ENCODE measurements around the gene KANSL3.
"Not testable (repeated sequence)": the region's sequence is repeated elsewhere in the genome, so short reads cannot be mapped to it uniquely, and the experiment has no call there.

Gene KANSL3

GRCh38 chr2:96665717-96666116 lies 27.6 kb upstream of the KANSL3 start:
- DNase-seq (ENCODE audit: low spot score in 2 of 2); H3K36me3 Mint-ChIP-seq (ENCODE audit: insufficient read depth); H3K27ac Mint-ChIP-seq (ENCODE audit: low read depth); H3K4me1 Mint-ChIP-seq; H3K9me3 Mint-ChIP-seq; H3K4me3 Mint-ChIP-seq; ATAC-seq (replicated peaks; ENCODE audit: extremely low read depth, poor library complexity, severe bottlenecking): not testable (repeated sequence)
- H3K27me3 Mint-ChIP-seq = peaks cover 19% of the 10 kb centered on the region

DNA sequence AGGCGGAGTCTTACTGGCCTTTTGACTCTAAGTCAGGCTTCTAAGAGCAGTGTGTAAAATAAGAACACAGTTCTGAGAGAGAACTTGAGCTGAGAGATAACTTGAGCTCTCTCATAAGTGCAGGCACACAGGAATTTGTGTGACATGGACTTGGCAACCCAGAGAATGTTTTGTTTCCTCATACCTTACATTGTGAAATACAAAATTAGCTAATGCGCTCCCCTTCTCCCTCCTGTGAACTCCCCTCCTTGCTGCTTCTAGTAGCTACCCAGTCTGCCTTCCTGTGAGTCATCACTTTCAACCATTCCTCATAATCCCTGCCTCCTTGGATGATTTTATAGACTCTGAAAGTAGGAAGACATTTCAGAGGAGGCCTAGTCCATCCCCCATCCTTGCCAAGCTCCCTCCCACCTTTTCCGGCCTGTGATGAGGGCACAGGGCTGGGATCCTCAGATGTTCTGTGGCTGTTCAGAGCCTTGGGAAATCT lies 27.0 kb upstream of the KANSL3 start:
- Mint-ChIP-seq H3K9me3 (no peaks in the 10 kb centered on the region), H3K27ac (ENCODE audit: low read depth) (no peak overlapping the region), H3K4me1 (no peaks in the 10 kb centered on the region), H3K4me3 (no peak overlapping the region), H3K36me3 (ENCODE audit: insufficient read depth) (no peaks in the 10 kb centered on the region), H3K27me3 (peaks cover 19% of the 10 kb centered on the region)
- ATAC-seq (replicated peaks; ENCODE audit: extremely low read depth, poor library complexity, severe bottlenecking) = no peak
- DNase-seq (ENCODE audit: low spot score in 2 of 2) = no peak

- Mint-ChIP-seq H3K4me3 (no peak overlapping the region), H3K9me3 (no peaks in the 10 kb centered on the region), H3K4me1 (no peaks in the 10 kb centered on the region), H3K27me3 (peaks cover 19% of the 10 kb centered on the region), H3K27ac (ENCODE audit: low read depth) (no peak overlapping the region), H3K36me3 (ENCODE audit: insufficient read depth) (no peaks in the 10 kb centered on the region)
- ATAC-seq (replicated peaks; ENCODE audit: extremely low read depth, poor library complexity, severe bottlenecking) = no peak
- no peak for DNase-seq (ENCODE audit: low spot score in 2 of 2)
These were observed 26.3 kb upstream of the KANSL3 start for GRCh38 chr2:96664366-96664925.

GRCh38 chr2:96663829-96664228 lies 25.7 kb upstream of the KANSL3 start:
- Mint-ChIP-seq H3K36me3 (ENCODE audit: insufficient read depth) (no peaks in the 10 kb centered on the region), H3K27me3 (peaks cover 19% of the 10 kb centered on the region), H3K9me3 (no peaks in the 10 kb centered on the region), H3K4me1 (no peaks in the 10 kb centered on the region), H3K4me3 (no peak overlapping the region), H3K27ac (ENCODE audit: low read depth) (no peak overlapping the region)
- no peak for ATAC-seq (replicated peaks; ENCODE audit: extremely low read depth, poor library complexity, severe bottlenecking)
- DNase-seq (ENCODE audit: low spot score in 2 of 2) = no peak

GRCh38 chr2:96663177-96663576 lies 25.1 kb upstream of the KANSL3 start:
- Mint-ChIP-seq H3K4me1 (no peaks in the 10 kb centered on the region), H3K9me3 (no peaks in the 10 kb centered on the region), H3K27ac (ENCODE audit: low read depth) (no peak overlapping the region), H3K4me3 (no peak overlapping the region), H3K27me3 (peaks cover 19% of the 10 kb centered on the region), H3K36me3 (ENCODE audit: insufficient read depth) (no peaks in the 10 kb centered on the region)
- DNase-seq (ENCODE audit: low spot score in 2 of 2) (no peak), ATAC-seq (replicated peaks; ENCODE audit: extremely low read depth, poor library complexity, severe bottlenecking) (no peak)

GRCh38 chr2:96662360-96662759 lies 24.2 kb upstream of the KANSL3 start:
- Mint-ChIP-seq H3K9me3 (no peaks in the 10 kb centered on the region), H3K4me1 (no peaks in the 10 kb centered on the region), H3K27me3 (peaks cover 19% of the 10 kb centered on the region), H3K36me3 (ENCODE audit: insufficient read depth) (no peaks in the 10 kb centered on the region), H3K27ac (ENCODE audit: low read depth) (no peak overlapping the region), H3K4me3 (no peak overlapping the region)
- ATAC-seq (replicated peaks; ENCODE audit: extremely low read depth, poor library complexity, severe bottlenecking) (no peak), DNase-seq (ENCODE audit: low spot score in 2 of 2) (no peak)

- no peaks in the 10 kb centered on the region for H3K4me1 Mint-ChIP-seq
- ATAC-seq (replicated peaks; ENCODE audit: extremely low read depth, poor library complexity, severe bottlenecking) = no peak
- H3K27ac Mint-ChIP-seq (ENCODE audit: low read depth) = no peak overlapping the region
- peaks cover 19% of the 10 kb centered on the region for H3K27me3 Mint-ChIP-seq
- DNase-seq (ENCODE audit: low spot score in 2 of 2) = no peak
- no peak overlapping the region for H3K4me3 Mint-ChIP-seq
- H3K36me3 Mint-ChIP-seq (ENCODE audit: insufficient read depth) = no peaks in the 10 kb centered on the region
- H3K9me3 Mint-ChIP-seq = no peaks in the 10 kb centered on the region
These were observed 23.2 kb upstream of the KANSL3 start for GRCh38 chr2:96661324-96661723.

- H3K9me3 Mint-ChIP-seq = no peaks in the 10 kb centered on the region
- H3K36me3 Mint-ChIP-seq (ENCODE audit: insufficient read depth) = peaks cover 1% of the 10 kb centered on the region
- H3K4me3 Mint-ChIP-seq = no peak overlapping the region
- ATAC-seq (replicated peaks; ENCODE audit: extremely low read depth, poor library complexity, severe bottlenecking) (no peak), DNase-seq (ENCODE audit: low spot score in 2 of 2) (no peak)
- peaks cover 11% of the 10 kb centered on the region for H3K27me3 Mint-ChIP-seq
- no peaks in the 10 kb centered on the region for H3K4me1 Mint-ChIP-seq
- H3K27ac Mint-ChIP-seq (ENCODE audit: low read depth) = no peak overlapping the region
These were observed 18.4 kb upstream of the KANSL3 start for GRCh38 chr2:96656540-96656939.

DNA sequence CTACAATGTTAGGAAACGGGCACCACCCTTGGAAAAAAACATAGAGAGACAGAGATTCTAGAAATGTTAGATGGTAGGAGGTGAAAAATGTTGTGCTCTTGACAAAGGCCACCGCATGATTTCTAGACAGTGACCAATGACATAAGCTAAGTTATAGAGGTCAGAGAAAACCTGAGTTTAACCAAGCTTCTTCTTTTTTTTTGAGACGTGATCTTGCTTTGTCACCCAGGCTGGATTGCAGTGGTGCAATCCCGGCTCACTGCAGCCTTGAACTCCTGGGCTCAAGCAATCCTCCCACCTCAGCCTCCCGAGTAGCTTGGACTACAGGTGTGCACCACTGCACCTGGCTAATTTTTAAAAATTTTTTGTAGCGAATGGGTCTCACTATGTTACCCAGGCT lies 17.4 kb upstream of the KANSL3 start:
- no peak overlapping the region for H3K27ac Mint-ChIP-seq (ENCODE audit: low read depth)
- no peaks in the 10 kb centered on the region for H3K9me3 Mint-ChIP-seq
- peaks cover 21% of the 10 kb centered on the region for H3K27me3 Mint-ChIP-seq
- ATAC-seq (replicated peaks; ENCODE audit: extremely low read depth, poor library complexity, severe bottlenecking) (no peak), DNase-seq (ENCODE audit: low spot score in 2 of 2) (no peak)
- peaks cover 1% of the 10 kb centered on the region for H3K36me3 Mint-ChIP-seq (ENCODE audit: insufficient read depth)
- no peak overlapping the region for H3K4me3 Mint-ChIP-seq
- no peaks in the 10 kb centered on the region for H3K4me1 Mint-ChIP-seq

DNA sequence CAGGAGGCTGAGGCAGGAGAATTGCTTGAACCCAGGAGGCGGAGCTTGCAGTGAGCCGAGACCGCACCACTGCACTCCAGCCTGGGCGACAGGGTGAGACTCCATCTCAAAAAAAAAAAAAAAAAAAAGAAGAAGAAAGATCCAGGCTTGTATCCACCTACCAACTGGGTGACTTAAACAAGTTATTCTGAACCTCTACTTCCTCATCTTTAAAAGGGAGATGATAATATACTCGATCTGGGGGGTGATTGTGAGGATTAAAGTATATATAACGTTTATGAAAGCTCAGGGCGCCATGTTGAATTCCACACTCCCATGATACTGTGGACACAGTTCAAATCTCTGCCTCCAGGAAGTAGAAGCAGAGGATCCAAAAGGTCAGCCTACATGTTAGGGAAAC lies 16.7 kb upstream of the KANSL3 start:
- not testable (repeated sequence) for H3K4me1 Mint-ChIP-seq; H3K27ac Mint-ChIP-seq (ENCODE audit: low read depth); H3K36me3 Mint-ChIP-seq (ENCODE audit: insufficient read depth); ATAC-seq (replicated peaks; ENCODE audit: extremely low read depth, poor library complexity, severe bottlenecking); H3K4me3 Mint-ChIP-seq; H3K9me3 Mint-ChIP-seq; DNase-seq (ENCODE audit: low spot score in 2 of 2)
- peaks cover 21% of the 10 kb centered on the region for H3K27me3 Mint-ChIP-seq

DNA sequence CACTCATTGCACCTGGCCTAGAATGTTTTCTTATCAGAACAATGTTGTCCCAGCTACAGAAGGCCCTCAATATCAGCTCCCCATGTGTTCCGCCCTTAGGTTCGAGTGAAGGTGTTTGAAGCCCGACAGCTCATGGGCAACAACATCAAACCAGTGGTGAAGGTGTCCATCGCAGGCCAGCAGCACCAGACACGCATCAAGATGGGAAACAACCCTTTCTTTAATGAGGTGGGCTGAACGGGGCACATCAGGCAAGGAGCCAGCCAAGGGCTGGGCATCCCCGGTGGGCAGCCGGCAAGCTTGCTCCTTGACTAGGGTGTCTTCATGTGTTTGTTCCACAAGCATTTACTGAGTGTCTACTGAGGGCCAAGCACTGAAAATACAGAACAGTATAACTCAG lies 13.7 kb upstream of the KANSL3 start:
- Mint-ChIP-seq H3K27me3 (peaks cover 21% of the 10 kb centered on the region), H3K4me1 (no peaks in the 10 kb centered on the region), H3K27ac (ENCODE audit: low read depth) (no peak overlapping the region), H3K36me3 (ENCODE audit: insufficient read depth) (peaks cover 1% of the 10 kb centered on the region), H3K9me3 (no peaks in the 10 kb centered on the region), H3K4me3 (no peak overlapping the region)
- DNase-seq (ENCODE audit: low spot score in 2 of 2) (no peak), ATAC-seq (replicated peaks; ENCODE audit: extremely low read depth, poor library complexity, severe bottlenecking) (no peak)

DNA sequence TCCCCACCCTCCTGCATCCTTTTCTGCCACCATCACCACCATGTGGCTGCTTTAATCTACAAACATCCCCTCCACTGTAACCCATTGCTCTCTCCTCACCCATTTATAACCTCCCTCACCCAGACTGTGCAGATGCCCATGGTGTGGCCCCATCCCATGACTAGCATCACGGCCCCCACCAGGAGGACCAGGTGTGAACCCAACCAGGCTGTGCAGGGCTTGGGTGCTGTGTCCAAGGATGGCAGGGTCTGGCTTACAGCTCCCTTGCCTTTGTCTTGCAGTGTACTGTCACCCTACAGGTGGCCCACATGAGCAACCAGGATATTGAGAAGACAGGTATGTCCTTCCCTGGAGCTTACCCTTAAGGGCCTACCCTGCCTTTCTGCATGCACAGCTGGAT lies 11.2 kb upstream of the KANSL3 start:
- H3K4me3 Mint-ChIP-seq = no peak overlapping the region
- peaks cover 1% of the 10 kb centered on the region for H3K36me3 Mint-ChIP-seq (ENCODE audit: insufficient read depth)
- no peak overlapping the region for H3K27ac Mint-ChIP-seq (ENCODE audit: low read depth)
- H3K4me1 Mint-ChIP-seq = no peaks in the 10 kb centered on the region
- DNase-seq (ENCODE audit: low spot score in 2 of 2) = no peak
- no peaks in the 10 kb centered on the region for H3K9me3 Mint-ChIP-seq
- peaks cover 21% of the 10 kb centered on the region for H3K27me3 Mint-ChIP-seq
- ATAC-seq (replicated peaks; ENCODE audit: extremely low read depth, poor library complexity, severe bottlenecking) = no peak

GRCh38 chr2:96648306-96648930 lies 10.3 kb upstream of the KANSL3 start:
- Mint-ChIP-seq H3K4me1 (no peaks in the 10 kb centered on the region), H3K27ac (ENCODE audit: low read depth) (no peak overlapping the region), H3K4me3 (no peak overlapping the region), H3K36me3 (ENCODE audit: insufficient read depth) (peaks cover 1% of the 10 kb centered on the region), H3K9me3 (no peaks in the 10 kb centered on the region), H3K27me3 (peaks cover 21% of the 10 kb centered on the region)
- ATAC-seq (replicated peaks; ENCODE audit: extremely low read depth, poor library complexity, severe bottlenecking) (no peak), DNase-seq (ENCODE audit: low spot score in 2 of 2) (no peak)

Data from central memory CD8-positive, alpha-beta T cell (primary cell).